Stimulated activated CD8-positive, alpha-beta memory T cell treated with anti-CD3 and anti-CD28 coated beads, Interleukin-12 subunit alpha, Interleukin-12 subunit beta, amount 100 ng/mL, for 24 hours (primary cell): Measurements from ENCODE around the gene DAPL1.

ENCODE experiments used
- DNase-seq: peaks from one replicate; pipeline ENCODE4 v3.0.0-alpha.2; 2020; ENCODE audit errors: extremely low read depth

DAPL1 gene, protein sequence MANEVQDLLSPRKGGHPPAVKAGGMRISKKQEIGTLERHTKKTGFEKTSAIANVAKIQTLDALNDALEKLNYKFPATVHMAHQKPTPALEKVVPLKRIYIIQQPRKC

DNA sequence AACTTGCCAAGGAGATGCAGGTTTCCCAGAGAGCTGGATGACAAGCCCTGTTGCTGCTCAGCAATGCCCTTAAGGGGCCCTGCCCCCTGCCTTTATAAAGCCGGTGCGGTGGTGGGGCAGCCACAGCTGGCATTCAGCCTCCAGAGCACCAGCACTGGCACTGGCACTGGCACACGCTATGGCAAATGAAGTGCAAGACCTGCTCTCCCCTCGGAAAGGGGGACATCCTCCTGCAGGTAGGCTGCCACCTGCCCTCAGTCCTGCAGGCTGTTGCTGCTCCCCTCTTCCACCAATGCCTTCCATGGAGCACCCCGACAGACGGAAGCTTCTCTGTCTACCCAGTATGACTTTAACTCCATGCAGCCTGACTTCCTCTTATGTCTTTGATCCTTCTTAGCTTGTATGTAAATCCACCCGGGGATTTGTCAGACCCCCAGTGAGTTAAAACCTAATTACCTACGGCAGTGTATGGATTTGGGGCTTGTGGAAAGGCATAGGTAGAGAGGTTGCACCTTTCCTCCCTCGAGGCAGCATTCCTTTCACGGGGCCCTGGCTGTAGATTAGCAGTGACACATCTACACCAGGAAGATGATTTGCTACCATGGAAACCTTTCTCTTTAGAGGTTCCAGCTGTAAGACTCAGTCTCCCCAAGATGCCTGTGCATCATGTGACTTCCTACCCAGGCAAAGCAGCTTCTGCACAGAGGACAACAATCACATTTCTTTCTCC is at the start of gene DAPL1:
TSS of gene DAPL1 (plus strand) at position 123 of the 730 bp plus-strand sequence. CDS start at position 179, 56 bp downstream.
- DNase-seq, result no peak

DNA sequence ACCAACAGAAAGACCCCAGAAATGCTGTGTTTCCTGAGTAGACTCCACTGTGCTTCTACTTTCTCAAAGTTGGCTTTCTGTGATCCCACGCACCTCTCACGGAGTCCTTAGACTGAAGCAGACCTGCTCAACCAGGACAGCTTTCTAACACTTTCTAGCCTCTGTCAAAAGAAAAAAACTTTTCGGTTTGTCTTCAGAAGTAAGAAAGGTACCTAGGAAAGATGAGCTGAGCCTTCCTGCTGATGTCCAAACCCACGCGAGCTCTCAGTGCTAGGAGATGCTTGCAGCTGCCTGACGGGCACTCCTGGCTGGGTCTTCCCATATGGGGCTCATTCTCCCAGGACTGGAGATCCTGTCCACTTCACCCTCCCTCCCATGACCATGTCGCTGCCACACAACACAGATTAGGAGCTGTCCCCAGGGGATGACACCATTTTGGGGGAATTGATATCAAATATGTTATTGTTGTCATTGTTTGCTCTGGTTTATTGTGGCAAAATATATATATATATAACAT is 49.2 kb upstream of the DAPL1 start:
- DNase-seq, result no peak

DNA sequence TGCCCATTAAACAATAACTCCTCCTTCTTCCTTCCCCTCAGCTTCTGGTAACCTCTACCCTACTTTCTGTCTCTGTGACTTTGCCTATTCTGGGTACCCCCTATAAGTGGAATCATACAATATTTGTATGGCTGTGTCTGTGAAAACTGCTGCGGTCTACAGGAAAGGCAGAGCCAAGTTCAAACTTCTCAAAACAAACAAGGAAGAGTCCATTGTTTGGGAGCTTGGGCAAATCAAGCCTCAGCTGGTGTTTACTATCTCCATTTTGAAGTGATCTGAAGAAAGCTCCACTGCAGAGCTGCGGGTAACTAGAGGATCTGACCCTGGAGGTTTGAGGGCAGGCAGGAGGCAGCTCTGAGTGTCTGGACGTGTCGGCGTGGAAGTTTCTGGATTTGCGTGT is 48.6 kb upstream of the DAPL1 start:
- DNase-seq, result no peak

DNA sequence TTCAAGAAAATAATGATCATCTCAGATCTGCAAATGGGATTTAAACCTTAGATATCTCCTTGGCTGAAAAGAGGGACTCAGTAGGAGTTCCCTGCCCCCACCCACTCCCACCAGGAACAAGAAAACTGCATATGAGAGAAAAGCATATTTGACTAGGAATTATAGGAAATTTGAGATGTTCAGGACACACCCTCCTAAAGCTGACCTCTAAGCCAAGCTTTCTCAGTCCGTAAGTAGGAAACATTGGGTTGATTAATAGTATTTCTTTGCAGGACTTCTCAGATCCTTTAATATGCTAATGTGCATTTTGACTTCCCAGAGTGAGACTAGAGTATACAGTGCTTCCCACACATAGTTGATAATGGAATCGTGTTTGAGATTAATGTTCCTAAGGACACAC is 47.8 kb upstream of the DAPL1 start:
- no peak for DNase-seq

DNA sequence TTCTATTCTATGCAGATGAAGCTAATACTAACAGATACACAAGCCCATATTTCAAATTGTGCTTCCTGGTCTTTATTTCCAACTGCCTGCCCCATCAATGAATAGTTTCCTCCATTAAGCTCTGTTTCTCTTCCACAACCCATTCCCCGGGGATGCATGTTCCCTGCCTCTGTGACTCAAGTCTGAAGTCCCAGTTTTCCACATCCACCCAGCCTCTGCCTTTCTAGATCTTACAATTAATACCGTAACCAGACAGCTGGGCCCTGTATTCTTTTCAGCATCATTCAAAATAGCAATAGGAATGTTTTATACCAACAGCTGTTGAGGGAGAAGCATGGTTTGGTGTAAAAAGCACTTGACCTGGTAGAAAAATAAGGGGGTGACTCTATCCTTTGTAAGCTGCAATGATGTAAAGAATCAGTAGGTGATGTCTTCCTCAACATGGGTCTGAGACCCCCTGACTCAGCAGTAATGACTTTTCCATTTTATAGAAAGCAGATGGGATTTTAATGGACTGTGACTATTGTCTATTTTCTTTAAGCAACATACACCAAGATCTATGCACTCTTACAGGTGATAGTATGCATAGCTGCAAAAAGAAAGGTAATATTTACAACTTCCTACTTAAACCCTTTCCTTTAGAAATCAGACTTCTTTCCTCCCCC is 46.1 kb upstream of the DAPL1 start:
- no peak for DNase-seq

DNA sequence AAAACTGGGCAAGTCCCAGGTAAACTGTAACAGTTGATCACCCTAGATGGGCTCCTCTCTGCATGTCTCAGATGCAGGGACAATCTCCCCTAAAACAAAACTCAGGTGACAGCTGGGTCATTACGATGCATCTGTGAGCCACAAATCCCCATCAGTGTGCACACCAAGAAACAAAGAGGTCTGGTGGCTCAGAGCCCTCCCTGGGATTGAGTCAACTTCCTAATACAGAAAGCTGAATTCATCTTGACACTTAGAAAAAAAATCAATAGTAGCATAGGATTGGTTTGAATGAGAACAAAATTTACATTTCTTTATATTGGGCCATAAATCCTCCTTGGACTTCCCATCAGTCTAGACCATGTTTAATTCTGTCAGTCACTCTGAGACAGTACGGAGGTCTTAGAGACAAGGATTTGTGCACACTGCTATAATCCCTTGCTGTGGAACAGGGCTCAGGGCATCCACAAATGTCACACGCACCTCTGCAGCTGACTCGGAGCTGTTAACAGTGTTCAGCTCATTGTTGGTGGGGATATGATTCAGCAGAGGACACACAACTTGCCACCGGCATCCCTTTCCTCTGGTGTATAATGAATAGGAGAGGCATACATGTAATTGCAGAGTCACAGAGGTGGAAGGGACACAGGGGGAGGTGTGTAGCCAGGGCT is 44.5 kb upstream of the DAPL1 start:
- DNase-seq, result no peak

DNA sequence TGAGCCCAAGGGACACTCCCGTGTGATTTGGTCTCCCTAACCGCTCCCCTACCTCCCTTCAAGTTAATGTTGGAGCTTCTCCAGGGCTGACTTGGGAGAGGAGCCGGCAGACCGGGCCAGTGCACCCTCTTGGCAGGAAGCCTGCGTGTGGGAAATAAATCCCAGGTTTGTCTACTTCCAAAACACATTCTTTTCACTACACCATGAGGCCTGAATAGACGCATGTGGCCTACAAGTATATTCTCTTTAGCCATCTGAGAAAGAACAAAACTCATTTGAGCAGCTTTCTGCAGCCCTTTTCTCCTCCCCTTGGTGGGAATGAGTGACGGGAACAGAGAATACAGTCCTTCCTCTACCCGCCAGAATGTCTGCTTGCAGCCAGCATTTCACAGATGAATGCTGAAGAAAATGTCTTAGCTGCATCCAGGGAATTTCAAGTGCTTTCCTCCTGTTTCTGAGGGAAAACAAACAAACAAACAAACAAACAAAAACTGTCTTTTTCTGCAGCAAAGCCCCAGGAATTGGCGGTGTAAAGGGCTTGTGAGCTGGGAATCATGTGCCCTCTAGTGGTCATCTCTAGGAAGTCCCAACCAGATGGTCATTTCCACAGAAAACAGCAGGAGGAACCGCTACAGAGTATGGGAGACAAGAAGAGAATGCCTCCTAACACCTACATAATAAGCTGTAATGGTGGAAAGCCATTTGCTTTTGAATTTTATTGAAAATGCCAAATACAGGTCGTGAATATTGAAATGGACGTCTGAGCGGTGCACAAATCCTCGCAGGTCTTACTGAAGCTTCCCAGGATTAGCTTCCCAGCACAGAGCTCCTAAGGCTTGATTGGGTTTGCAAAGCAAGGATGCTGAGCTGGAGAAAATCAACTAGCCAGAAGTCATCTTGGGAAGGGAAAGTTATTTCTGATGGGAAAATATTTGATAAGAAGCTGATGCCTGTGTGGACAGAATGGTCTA is 41.2 kb upstream of the DAPL1 start:
- no peak for DNase-seq

DNA sequence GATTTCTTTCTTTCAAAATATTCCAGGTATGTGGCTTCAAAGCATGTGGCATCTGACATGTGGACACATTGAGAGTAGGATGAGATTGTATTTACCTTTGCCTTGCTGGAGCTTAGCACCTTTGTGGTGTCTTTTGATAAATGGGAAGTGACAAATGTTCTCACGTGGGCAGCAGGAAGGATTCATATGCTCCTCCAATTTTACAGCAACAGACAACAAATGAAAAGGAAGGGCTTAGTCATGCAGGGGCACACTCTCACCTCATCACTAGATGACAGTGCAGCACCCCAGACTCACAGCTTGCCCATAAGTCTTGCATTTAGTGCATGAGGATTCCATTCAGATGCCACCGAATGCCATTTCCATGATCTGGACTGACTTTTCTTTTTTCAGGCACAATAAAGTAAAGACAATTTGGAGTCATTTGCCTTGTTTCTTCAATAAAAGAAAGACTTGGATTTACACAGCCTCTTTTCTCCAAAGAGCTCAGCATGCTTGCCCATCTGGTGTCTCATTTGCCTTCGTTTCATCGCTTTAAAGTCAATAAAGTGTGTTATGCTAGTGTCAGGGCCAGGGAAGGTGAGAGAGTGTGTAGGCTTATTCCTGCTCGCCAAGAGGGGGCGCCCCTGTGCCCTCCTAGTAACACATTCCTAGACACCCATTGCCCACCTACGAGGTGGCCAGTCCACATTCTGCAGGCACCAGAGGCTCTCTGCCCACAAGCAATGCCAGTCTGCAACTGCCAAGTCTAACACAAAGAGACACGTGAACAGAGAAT is 39.6 kb upstream of the DAPL1 start:
- no peak for DNase-seq

DNA sequence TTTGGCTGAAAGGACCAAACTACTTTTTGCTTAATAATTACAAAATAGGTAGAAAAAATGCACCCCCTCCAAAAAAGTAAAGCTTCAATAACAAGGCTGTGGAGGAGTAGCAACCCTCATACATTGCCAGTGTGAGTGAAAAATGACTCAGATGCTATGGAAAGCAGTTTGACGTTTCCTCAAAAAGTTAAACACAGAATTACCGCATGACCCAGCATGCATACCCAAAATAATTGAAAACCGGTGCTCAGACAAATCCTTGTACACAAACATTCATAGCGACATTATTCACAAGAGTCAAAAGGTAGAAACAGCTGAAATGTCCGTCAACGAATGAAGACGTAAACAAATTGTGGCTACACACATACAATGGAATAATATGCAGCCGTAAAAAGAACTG is 38.8 kb upstream of the DAPL1 start:
- DNase-seq, result no peak

DNA sequence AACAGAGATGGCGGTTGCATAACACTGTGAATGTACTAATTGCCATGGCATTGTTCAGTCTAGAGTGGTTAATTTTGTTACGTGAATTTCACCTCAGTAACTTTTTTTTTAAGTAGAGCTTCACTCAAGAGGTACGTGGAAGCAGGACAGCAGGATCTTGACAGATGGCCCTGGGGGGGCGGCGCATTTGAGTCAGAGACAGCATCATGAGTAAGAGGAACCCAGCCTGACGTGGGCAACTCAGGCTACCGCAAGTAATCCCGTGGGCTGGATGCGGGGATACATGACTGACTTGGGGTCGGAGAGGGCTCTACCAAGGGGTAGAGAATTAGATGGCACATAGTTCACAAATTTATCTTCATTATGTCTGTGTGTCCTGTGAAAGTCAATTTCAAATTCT is 38.1 kb upstream of the DAPL1 start:
- DNase-seq, result no peak

DNA sequence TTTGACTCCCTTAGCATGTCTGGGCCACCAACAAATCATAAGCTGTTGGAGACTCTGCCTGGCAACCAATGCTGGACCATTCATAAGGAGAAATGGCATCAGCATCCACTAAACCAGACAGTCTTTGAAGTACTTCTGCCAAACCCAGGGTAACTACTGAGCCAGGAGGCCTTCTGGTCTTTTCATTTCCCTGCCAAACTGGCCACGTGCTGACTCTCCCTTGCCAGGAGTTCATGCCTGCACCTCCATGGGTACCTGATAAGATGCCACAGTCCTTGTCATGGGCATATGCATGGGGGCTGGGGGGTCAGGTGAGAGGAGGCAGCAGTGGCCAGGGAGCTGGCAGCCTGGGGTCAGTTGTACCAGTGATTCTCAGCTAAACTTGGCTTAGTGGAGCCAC is 34.2 kb upstream of the DAPL1 start:
- DNase-seq, result no peak

DNA sequence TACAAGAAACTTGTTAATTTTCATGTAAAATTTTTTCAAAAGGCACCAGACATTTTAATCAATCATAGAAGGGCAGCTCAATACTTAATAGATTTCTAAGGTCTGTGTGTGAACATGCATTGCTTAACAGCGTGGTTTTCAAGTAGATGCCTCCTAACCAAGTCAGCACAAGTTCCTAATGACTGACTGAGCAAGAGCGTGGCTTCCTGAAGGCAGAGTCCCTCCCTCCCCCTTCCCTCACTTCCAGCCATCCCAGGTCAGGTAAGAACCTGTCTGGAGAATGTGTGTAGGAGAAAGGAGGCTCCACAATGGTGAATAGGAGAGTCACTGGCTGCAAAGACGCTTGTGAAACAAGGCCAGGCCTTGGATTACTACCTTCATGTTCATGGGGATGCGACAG is 33.5 kb upstream of the DAPL1 start:
- DNase-seq, result no peak

DNA sequence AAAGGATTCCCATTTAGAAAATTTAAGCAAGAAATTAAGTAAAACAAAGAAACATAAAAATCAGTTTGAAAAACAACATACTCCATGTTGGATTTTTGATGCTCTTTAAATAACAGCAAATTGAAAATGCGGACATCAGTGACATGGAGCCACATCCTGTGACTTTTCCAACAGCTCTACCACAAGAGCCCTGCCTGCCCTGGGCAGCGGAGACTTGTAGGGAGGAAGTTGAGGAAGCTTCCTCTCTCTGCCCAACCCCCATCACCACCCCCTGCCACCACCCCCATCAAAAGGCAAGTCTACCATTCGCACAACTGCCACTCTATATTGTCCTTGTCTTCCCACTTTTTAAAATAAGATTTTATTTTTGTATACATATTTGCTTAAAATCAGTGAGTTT is 32.8 kb upstream of the DAPL1 start:
- no peak for DNase-seq

DNA sequence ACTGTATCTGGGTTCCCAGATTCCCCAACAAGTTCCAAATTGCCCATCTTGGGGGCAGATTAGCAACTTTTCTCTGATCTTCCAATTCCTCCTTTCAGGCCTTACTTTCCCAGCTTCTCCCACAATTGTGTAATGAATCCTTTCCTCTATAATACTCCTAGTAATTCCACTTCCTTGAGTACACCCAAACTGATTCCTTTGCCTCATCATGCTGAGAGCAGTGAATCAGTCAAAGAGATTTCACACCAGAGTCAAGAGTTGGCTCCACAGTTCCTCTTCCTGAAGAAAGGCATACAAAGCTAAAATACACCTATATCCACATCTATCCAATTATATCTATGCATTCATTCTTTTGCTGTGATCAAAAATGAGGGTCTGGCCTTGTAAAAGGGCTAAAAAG is 28.6 kb upstream of the DAPL1 start:
- DNase-seq, result no peak

DNA sequence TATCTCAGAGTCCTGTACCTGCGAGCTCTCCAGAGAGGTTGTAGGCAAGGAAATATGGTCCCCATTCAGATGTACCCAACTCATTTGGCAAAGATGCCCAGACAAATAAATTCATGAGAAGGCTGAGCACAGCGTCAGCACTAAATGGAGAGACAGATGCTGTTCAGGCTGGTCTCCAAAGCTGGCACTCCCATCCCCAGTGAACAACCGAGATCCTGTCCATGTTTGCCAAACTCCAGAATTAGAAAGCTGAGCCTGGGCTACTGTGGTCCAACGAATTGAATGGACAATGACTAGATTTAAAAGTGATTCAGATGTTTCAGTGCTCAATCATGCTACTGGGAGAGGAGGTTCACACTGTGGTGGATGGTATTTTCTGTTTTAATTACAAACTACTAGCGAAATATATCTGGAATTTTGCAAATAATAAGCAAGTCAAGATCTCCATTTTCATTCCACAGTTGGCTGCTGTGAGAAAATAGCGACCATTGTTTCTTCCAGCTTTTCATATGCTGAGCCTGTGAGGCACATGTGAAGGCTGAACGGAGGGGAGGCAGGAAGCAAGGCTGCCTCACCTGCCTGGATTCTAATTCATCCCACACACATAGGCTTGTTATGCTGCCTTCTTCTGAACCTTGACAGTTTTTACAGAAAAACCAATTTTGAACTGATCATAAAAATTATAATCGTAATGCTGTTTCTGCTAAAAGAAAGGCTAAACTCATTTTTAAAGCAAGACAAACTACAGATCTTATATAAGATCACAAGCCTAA is 22.6 kb upstream of the DAPL1 start:
- no peak for DNase-seq

DNA sequence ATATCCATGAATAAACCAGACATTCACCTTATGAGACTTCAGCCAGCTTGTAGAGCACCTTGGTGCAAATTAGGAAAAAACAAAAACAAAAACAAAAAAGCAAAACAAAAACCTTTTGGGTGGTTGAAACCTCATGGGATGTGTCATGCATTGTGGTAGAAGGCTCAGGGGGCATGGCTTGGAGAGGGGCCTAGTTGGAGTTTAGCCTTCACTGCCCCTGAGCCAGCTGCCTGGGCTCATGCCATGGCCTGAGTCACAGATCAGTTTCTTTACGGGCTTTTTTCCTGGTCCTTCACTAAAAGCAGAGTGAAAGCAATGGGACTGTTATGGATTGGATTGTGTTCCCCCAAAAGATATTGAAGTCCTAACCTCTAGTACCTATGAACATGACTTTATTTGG is 22.0 kb upstream of the DAPL1 start:
- DNase-seq, result no peak

DNA sequence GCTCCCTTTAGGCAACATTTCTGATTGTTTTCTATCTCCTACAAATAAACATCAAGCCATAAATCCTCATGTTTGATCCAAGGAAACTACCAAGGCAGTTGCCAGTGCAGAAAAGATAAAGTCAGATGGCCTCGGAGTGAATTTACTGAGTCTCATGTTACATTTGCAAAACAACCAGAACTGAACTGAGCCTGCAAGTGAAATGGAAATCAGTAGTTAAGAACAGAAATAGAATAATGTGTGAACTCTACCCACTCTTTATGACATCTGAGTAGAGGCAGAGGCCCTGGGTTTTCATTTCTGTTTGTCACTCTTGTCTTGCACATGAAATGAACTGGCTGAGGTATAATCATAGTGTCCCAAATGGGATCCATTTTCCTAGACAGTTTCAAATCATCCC is 20.4 kb upstream of the DAPL1 start:
- DNase-seq, result no peak

DNA sequence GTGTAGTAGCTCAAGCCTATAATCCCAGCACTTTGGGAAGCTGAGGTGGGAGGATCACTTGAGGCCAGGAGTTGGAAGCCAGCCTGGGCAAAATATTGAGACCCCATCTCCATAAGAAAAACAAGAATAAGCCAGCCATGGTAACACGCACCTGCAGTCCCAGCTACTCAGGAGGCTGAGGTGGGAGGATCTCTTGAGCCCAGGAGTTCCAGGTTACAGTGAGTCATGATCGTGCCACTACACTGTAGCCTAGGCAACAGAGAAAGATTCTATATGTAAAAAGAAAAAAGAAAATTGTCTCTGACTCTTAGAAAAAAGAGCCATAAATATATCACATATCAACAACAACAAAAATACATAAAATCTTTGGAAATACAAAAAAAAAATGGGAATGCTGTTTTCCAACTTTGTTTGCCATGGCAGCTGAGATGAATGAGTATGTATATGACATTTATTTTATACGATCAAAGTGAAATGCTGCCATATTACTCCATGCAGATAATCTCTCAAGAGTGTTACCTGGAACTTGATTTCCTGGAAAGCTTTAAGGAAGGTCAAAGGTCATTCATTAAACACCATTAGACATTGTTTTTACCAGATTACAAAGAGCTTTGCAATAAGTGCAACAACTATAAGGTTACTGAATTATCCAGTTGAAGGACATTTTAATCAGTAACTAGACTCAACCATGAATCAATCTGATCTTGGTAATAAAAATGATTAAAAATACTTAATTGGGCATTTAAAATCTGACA is 19.7 kb upstream of the DAPL1 start:
- no peak for DNase-seq

DNA sequence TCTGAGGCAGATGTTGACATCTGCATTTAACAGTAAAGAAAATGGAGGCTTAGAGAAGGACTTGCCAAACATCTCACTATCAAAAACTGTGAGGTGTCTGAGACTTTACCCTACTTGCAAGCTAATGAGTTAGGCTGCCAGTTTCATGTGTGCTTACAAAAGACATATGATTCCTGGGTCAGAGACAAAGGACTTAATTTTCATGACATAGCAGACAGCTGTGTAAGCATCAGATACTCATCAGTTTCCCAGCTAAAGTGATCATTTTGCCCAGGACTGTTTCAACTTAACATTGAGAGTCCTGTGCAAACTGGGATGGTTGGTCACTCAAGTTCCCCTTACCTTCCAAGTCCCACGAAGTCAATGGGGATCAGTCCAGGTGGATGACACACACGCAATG is 18.9 kb upstream of the DAPL1 start:
- no peak for DNase-seq
